Measurements from ENCODE around the gene CHPF. TPM values are rescaled to one million over a fixed set of nuclear protein-coding genes. Genes with fewer than 3 reads are reported as not detected.

Gene CHPF
- total and polyA plus RNA-seq, 2 donors (not counting 1 experiment from before 2014, with no cell fraction given) = 1.3 to 5.2 TPM

DNA sequence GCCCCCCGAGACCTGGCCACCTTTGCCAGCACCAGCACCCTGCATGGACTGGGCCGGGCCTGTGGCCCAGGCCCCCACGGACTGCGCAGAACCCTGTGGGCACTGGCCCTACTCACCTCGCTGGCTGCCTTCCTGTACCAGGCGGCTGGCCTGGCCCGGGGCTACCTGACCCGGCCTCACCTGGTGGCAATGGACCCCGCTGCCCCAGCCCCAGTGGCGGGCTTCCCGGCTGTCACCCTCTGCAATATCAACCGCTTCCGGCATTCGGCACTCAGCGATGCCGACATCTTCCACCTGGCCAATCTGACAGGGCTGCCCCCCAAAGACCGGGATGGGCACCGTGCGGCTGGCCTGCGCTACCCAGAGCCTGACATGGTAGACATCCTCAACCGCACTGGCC, 28.8 kb downstream of the CHPF start:
- peaks cover 0 to 87% (median 25%) of the 10 kb centered on the region in 4 experiments for H3K27me3 ChIP-seq (replicated peaks in 1 of 4; ENCODE audit: control extremely low read depth in 1 of 4, control insufficient read depth in 3 of 4, insufficient read depth in 4 of 4, low read length in 3 of 4)

GRCh38 chr2:219514196-219514761, 29.3 kb downstream of the CHPF start, which contains the start of gene ASIC4:
Gene ASIC4, plus strand, starts transcription at chr2:219514482. Its CDS starts 243 bp downstream, at chr2:219514725.
- Histone ChIP-seq H2AFZ (ENCODE audit: insufficient read depth, low read depth, low read length, poor library complexity, severe bottlenecking) (no peak within 1 kb of the TSS), H3K9ac (ENCODE audit: low read length) (no peak within 1 kb of the TSS), H3K27ac (ENCODE audit: low read length in 2 of 2) (no peak within 1 kb of the TSS), H3K79me2 (ENCODE audit: control insufficient read depth, insufficient read depth, low read length) (no peaks in the 10 kb centered on the region), H3K4me3 (ENCODE audit: control extremely low read depth in 1 of 5, extremely low read depth in 1 of 5, insufficient read depth in 1 of 5, low read depth in 2 of 5, low read length in 4 of 5) (no peak within 1 kb of the TSS), H3K27me3 (replicated peaks in 1 of 4; ENCODE audit: control extremely low read depth in 1 of 4, control insufficient read depth in 3 of 4, insufficient read depth in 4 of 4, low read length in 3 of 4) (peaks cover 0 to 91% (median 25%) of the 10 kb centered on the region in 4 experiments), H3K4me1 (ENCODE audit: control insufficient read depth in 2 of 2, insufficient read depth in 2 of 2, low read length in 2 of 2) (peaks cover 13 to 30% of the 10 kb centered on the region in 2 donors), H3K36me3 (replicated peaks in 1 of 2; ENCODE audit: control extremely low read depth in 1 of 2, control insufficient read depth in 1 of 2, extremely low read depth in 1 of 2, insufficient read depth in 2 of 2, low read length in 1 of 2) (no peaks in the 10 kb centered on the region), H3K4me2 (replicated peaks; ENCODE audit: low read depth, low read length, poor library complexity, severe bottlenecking) (no peak within 1 kb of the TSS), H3K9me3 (ENCODE audit: control extremely low read depth in 1 of 3, control insufficient read depth in 2 of 3, insufficient read depth in 1 of 3, low read length in 2 of 3) (peaks cover 0 to 18% (median 0%) of the 10 kb centered on the region in 3 donors), H4K20me1 (ENCODE audit: control insufficient read depth, insufficient read depth, low read length, poor library complexity, severe bottlenecking) (no peaks in the 10 kb centered on the region)
- H3K27me3 Mint-ChIP-seq = peaks cover 72% of the 10 kb centered on the region
- H3K4me3 Mint-ChIP-seq = no peak within 1 kb of the TSS
- DNase-seq (no peak), ATAC-seq (ENCODE audit: low read depth) (no peak)
- intact Hi-C loops (cut with micrococcal nuclease) = no loop called here
- no peak within 1 kb of the TSS for H3K27ac Mint-ChIP-seq
- POLR2A ChIA-PET = no interaction called here
- WGBS (ENCODE audit: insufficient coverage) = 8% methylated on average over 30 of the region's 31 CpGs
- TF ChIP-seq, protein P1, sequence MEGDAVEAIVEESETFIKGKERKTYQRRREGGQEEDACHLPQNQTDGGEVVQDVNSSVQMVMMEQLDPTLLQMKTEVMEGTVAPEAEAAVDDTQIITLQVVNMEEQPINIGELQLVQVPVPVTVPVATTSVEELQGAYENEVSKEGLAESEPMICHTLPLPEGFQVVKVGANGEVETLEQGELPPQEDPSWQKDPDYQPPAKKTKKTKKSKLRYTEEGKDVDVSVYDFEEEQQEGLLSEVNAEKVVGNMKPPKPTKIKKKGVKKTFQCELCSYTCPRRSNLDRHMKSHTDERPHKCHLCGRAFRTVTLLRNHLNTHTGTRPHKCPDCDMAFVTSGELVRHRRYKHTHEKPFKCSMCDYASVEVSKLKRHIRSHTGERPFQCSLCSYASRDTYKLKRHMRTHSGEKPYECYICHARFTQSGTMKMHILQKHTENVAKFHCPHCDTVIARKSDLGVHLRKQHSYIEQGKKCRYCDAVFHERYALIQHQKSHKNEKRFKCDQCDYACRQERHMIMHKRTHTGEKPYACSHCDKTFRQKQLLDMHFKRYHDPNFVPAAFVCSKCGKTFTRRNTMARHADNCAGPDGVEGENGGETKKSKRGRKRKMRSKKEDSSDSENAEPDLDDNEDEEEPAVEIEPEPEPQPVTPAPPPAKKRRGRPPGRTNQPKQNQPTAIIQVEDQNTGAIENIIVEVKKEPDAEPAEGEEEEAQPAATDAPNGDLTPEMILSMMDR (IDR thresholded peaks at IDR 0.05) = no peak
- no peak for TF ChIP-seq EZH2 (IDR thresholded peaks at IDR 0.05; ENCODE audit: borderline replicate concordance, insufficient read depth, low read depth, low read length, poor library complexity, severe bottlenecking)
- CTCF ChIA-PET = interaction anchor here (0.8 to 1.8 kb wide), 3 partner anchors 14 to 16 kb away, joined by 3 to 6 read pairs (median 4); no protein-coding TSS in a partner anchor
- H3K9me3 Mint-ChIP-seq (ENCODE audit: insufficient read depth) = no peaks in the 10 kb centered on the region
- H3K4me1 Mint-ChIP-seq = peaks cover 25% of the 10 kb centered on the region

More for the DNA sequence above, 28.8 kb downstream of the CHPF start:
- ATAC-seq (ENCODE audit: low read depth) (no peak), DNase-seq (no peak)
- H3K27ac ChIP-seq (ENCODE audit: low read length in 2 of 2) = no peak overlapping the region
- H3K36me3 ChIP-seq (replicated peaks in 1 of 2; ENCODE audit: control extremely low read depth in 1 of 2, control insufficient read depth in 1 of 2, extremely low read depth in 1 of 2, insufficient read depth in 2 of 2, low read length in 1 of 2) = no peaks in the 10 kb centered on the region
- no peaks in the 10 kb centered on the region for H4K20me1 ChIP-seq (ENCODE audit: control insufficient read depth, insufficient read depth, low read length, poor library complexity, severe bottlenecking)
- Mint-ChIP-seq H3K4me3 (no peak overlapping the region), H3K9me3 (ENCODE audit: insufficient read depth) (no peaks in the 10 kb centered on the region), H3K27me3 (peaks cover 71% of the 10 kb centered on the region), H3K27ac (no peak overlapping the region), H3K4me1 (peaks cover 19% of the 10 kb centered on the region)
- H2AFZ ChIP-seq (ENCODE audit: insufficient read depth, low read depth, low read length, poor library complexity, severe bottlenecking) = no peak overlapping the region
- H3K4me3 ChIP-seq (ENCODE audit: control extremely low read depth in 1 of 5, extremely low read depth in 1 of 5, insufficient read depth in 1 of 5, low read depth in 2 of 5, low read length in 4 of 5) = no peak overlapping the region
- WGBS (ENCODE audit: insufficient coverage) = 93% methylated on average over 21 of the region's 21 CpGs
- H3K4me1 ChIP-seq (ENCODE audit: control insufficient read depth in 2 of 2, insufficient read depth in 2 of 2, low read length in 2 of 2) = peaks cover 7 to 24% of the 10 kb centered on the region in 2 donors
- no peak overlapping the region for H3K9ac ChIP-seq (ENCODE audit: low read length)
- ChIA-PET POLR2A (no interaction called here), CTCF (interaction anchor here (1.4 kb wide), 1 partner anchor 17 kb away, joined by 4 read pairs; no protein-coding TSS in a partner anchor)
- TF ChIP-seq, protein P1 (IDR thresholded peaks at IDR 0.05) = no peak
- no peak for TF ChIP-seq EZH2 (IDR thresholded peaks at IDR 0.05; ENCODE audit: borderline replicate concordance, insufficient read depth, low read depth, low read length, poor library complexity, severe bottlenecking)
- H3K79me2 ChIP-seq (ENCODE audit: control insufficient read depth, insufficient read depth, low read length) = no peaks in the 10 kb centered on the region
- H3K9me3 ChIP-seq (ENCODE audit: control extremely low read depth in 1 of 3, control insufficient read depth in 2 of 3, insufficient read depth in 1 of 3, low read length in 2 of 3) = peaks cover 0 to 18% (median 0%) of the 10 kb centered on the region in 3 donors
- H3K4me2 ChIP-seq (replicated peaks; ENCODE audit: low read depth, low read length, poor library complexity, severe bottlenecking) = no peak overlapping the region
- intact Hi-C loops (cut with micrococcal nuclease) = no loop called here

All from B cell (primary cell).